Activated T-helper 1 cell treated with anti-CD3 and anti-CD28 coated beads, Interleukin-12 subunit alpha, Interleukin-12 subunit beta, Interleukin-2, Interleukin-4 antibody, amounts not matched to agents 30 ng/mL and 10 ng/mL and 1 ng/mL, durations not matched to agents 14 hours and 24 hours and 36 hours (primary cell): ENCODE data around the gene FREY1. TPM values are rescaled to one million over a fixed set of nuclear protein-coding genes. Genes with fewer than 3 reads are reported as not detected.
A peak's percentile ranks its signal among the peaks of the same experiment; 100 is the strongest.
"Not testable (repeated sequence)": the region's sequence is repeated elsewhere in the genome, so short reads cannot be mapped to it uniquely, and the experiment has no call there.

ENCODE experiments used
- DNase-seq: peaks from one replicate; pipeline ENCODE4 v3.0.0; 2021; ENCODE audit warnings: low spot score
- H3K27ac Mint-ChIP-seq: one replicate; pipeline ENCODE4 v1.8.0; 2021; ENCODE audit warnings: mild to moderate bottlenecking, mixed read lengths
- H3K27me3 Mint-ChIP-seq: one replicate; pipeline ENCODE4 v1.8.0; 2022; ENCODE audit warnings: mild to moderate bottlenecking, moderate library complexity, mixed read lengths; ENCODE audit not compliant: insufficient read depth
- H3K36me3 Mint-ChIP-seq: one replicate; pipeline ENCODE4 v1.8.0; 2021; ENCODE audit warnings: low read depth, mixed read lengths
- H3K4me1 Mint-ChIP-seq: one replicate; pipeline ENCODE4 v1.8.0; 2021; ENCODE audit warnings: low read depth, mixed read lengths
- H3K4me3 Mint-ChIP-seq: one replicate; pipeline ENCODE4 v1.8.0; 2021; ENCODE audit warnings: mild to moderate bottlenecking, moderate library complexity, mixed read lengths
- H3K9me3 Mint-ChIP-seq: one replicate; pipeline ENCODE4 v1.8.0; 2021; ENCODE audit warnings: mixed read lengths
- intact Hi-C: fragments of 100-400 bp; cut with micrococcal nuclease; formaldehyde crosslinking; loops from one replicate; pipeline ENCODE4 v1.15.1; 2024
- total RNA-seq: library from RNA; stranded (reverse); gene quantifications from 2 replicates; pipeline ENCODE4 v1.2.3, GENCODE V29; 2022

FREY1 gene
- total RNA-seq, 1 donor from 2014 or later: 1.9 TPM

DNA sequence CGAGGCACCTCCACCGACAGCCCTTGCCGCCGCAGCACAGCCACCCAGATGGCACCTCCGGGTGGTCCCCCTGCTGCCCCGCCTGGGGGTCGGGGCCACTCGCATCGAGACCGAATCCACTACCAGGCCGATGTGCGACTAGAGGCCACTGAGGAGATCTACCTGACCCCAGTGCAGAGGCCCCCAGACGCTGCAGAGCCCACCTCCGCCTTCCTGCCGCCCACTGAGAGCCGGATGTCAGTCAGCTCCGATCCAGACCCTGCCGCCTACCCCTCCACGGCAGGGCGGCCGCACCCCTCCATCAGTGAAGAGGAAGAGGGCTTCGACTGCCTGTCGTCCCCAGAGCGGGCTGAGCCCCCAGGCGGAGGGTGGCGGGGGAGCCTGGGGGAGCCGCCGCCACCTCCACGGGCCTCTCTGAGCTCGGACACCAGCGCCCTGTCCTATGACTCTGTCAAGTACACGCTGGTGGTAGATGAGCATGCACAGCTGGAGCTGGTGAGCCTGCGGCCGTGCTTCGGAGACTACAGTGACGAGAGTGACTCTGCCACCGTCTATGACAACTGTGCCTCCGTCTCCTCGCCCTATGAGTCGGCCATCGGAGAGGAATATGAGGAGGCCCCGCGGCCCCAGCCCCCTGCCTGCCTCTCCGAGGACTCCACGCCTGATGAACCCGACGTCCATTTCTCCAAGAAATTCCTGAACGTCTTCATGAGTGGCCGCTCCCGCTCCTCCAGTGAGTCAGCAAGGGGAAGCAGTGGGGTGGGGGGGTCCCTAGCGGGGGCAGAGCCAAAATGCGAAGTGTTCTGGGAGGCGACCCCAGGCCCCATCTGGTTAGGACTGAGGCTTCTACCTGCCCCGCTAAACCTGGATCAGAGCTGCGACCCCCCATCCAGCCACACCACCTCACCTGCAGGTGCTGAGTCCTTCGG lies 4.4 kb downstream of the FREY1 start:
- DNase-seq: no peak
- H3K27ac Mint-ChIP-seq: no peak overlapping the region
- H3K4me1 Mint-ChIP-seq: no peaks in the 10 kb centered on the region
- H3K27me3 Mint-ChIP-seq: peaks cover 24% of the 10 kb centered on the region
- intact Hi-C loops: no loop called here
- no peak overlapping the region for H3K4me3 Mint-ChIP-seq
- H3K36me3 Mint-ChIP-seq: no peaks in the 10 kb centered on the region
- no peaks in the 10 kb centered on the region for H3K9me3 Mint-ChIP-seq

DNA sequence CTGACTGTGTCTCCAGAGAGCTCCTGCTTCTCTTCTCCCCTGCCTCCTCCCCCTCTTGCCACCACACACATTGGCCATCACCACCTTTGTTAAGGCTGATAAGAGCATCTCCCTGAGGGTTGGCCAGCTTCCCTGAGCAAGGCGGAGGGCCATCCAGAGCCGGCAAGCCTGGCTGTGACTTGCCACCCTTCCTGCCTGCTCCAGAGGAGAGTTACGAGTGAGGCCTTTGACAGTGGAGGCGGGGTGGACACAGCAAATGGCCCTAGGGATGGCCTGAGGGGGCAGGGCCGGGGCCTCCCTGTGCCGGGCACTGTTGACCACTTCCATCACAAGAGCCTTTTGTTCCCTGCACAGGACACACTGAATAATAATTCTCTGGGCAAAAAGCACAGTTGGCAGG lies 5.4 kb downstream of the FREY1 start:
- H3K4me1 Mint-ChIP-seq: no peaks in the 10 kb centered on the region
- no peak overlapping the region for H3K27ac Mint-ChIP-seq
- no peak for DNase-seq
- H3K36me3 Mint-ChIP-seq: no peaks in the 10 kb centered on the region
- intact Hi-C loops: no loop called here
- peaks cover 24% of the 10 kb centered on the region for H3K27me3 Mint-ChIP-seq
- H3K9me3 Mint-ChIP-seq: no peaks in the 10 kb centered on the region
- no peak overlapping the region for H3K4me3 Mint-ChIP-seq

DNA sequence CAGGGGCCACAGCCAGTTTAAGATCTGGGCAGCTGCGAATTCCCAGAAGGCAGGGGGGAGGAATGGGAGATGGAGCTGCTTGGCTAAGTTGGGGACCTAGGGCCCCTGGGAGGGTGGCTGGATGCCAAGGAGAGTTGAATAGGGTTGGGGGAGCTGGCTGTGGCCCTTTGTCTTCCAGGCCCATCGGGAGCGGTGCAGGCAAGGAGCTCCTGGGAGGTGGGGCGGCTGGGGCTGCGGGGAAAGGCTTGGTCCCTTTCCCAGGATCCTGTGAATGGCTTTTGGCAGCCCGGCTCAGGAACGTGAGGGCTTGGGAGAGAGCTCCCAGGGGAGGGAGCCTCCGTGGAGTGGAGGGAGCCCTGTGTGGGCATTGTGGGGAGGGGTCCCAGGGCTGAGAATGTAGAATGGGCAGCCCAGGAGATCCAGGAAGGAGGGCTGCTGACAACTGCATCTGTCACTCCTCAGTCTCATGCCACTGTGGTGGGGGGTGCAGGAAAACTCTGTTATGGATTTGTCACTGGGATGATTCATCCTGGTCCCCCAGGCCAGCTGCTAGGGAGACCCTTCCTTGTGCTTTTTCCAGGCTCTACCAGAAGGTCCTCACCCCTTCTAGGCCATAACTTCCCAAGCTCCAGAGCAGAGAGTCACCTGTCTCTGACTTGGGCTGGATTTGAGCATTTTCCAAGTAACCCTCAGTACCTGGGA lies 6.0 kb downstream of the FREY1 start:
- Mint-ChIP-seq H3K4me1 (no peaks in the 10 kb centered on the region), H3K27me3 (peaks cover 28% of the 10 kb centered on the region), H3K36me3 (no peaks in the 10 kb centered on the region), H3K4me3 (peak overlapping the region; percentile 63), H3K27ac (no peak overlapping the region), H3K9me3 (no peaks in the 10 kb centered on the region)
- intact Hi-C loops: no loop called here
- DNase-seq: no peak

- H3K4me1 Mint-ChIP-seq, H3K9me3 Mint-ChIP-seq, H3K27ac Mint-ChIP-seq, DNase-seq, H3K36me3 Mint-ChIP-seq, intact Hi-C loops: not testable (repeated sequence)
- Mint-ChIP-seq H3K27me3 (peaks cover 30% of the 10 kb centered on the region), H3K4me3 (peak overlapping the region; percentile 63)
These were observed 6.8 kb downstream of the FREY1 start for GRCh38 chr11:45900175-45900800.

DNA sequence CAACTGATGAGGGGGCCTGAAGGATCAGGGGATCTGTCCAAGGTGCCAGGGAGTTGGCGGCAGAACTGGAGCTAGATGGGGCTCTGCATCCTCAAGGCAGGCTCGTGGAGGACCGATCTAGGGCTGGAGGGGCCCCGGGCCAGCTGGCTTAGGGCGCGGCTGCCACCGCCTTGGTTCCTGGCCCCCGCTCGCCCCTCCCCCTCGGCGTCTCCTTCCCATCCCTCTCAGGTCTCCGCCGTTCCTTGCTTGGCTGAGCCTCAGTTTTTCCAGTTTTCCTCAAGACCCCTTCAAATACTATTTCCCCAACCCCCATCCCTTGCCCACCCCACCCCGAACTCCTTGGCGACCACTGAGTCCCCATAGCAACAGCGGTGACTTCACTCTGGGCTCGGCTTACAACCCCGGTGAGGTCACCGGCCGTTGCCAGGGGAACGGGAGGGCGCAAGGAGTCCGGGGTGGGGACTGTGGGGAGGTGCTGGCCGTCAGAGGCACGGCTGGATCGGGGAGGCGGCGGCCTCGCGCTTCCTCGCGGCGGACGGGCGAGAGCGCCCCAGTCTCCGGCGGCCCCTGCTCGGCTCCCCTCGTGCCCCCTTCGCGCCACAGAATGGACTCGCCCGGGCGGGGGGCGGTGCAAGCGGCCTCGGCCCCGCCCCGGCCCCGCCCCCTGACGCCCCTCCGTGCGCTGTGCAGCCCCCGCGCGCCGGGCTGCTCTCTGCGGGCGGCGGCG lies 7.5 kb downstream of the FREY1 start:
- intact Hi-C loops: loop anchor here (1.0 kb wide), 4 partner anchors 14 to 94 kb away; partner anchors contain the start of genes CRY2, MAPK8IP1 and SLC35C1
- peaks cover 30% of the 10 kb centered on the region for H3K27me3 Mint-ChIP-seq
- no peaks in the 10 kb centered on the region for H3K4me1 Mint-ChIP-seq
- no peak overlapping the region for H3K27ac Mint-ChIP-seq
- H3K4me3 Mint-ChIP-seq: peak overlapping the region; percentile 42
- H3K36me3 Mint-ChIP-seq: no peaks in the 10 kb centered on the region
- DNase-seq: peak; percentile 66
- H3K9me3 Mint-ChIP-seq: no peaks in the 10 kb centered on the region

DNA sequence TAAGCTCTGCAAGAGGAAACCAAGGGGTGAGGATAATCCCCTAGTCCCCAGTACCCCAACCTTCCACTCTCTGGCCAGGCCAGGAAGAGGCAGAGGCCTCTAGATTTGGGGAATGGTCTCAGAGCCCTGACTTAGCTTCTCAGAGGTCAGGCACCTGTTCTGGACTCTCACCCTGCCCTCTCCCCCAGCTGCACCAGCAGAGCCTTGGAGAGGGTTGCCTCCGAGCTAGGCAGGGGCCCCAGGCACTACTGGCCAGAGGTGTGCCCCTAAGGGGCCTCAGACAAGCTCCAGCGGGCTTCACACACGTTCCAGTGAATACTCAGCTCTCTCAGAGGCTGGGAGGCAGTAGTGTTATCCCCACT lies 8.0 kb downstream of the FREY1 start:
- peaks cover 31% of the 10 kb centered on the region for H3K27me3 Mint-ChIP-seq
- no peaks in the 10 kb centered on the region for H3K4me1 Mint-ChIP-seq
- H3K36me3 Mint-ChIP-seq: no peaks in the 10 kb centered on the region
- no peaks in the 10 kb centered on the region for H3K9me3 Mint-ChIP-seq
- H3K4me3 Mint-ChIP-seq: peak overlapping the region; percentile 42
- intact Hi-C loops: loop anchor here (1.0 kb wide), 4 partner anchors 14 to 94 kb away; partner anchors contain the start of genes CRY2, MAPK8IP1 and SLC35C1
- H3K27ac Mint-ChIP-seq: no peak overlapping the region
- DNase-seq: no peak

DNA sequence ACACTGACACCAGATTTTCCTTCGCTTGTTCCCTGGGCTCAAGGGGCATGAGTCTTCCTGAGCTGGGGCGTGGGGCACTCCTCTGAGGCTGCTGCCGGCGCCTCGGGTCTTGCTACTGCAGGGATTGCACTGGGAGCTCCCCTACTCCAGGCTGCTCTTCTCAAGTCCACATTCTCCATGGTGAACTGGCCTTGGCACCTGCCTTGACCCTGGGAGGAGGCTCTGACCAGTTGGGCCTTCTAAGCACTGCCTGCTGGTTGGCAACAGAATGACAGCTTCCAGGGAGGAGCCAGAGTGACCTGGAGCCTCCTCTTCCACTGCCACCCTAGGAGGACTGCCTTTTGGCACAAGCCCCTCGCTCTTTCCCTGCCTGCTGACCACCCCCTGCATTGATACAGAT lies 9.5 kb downstream of the FREY1 start:
- Mint-ChIP-seq H3K4me1 (no peaks in the 10 kb centered on the region), H3K36me3 (no peaks in the 10 kb centered on the region), H3K27ac (no peak overlapping the region), H3K4me3 (no peak overlapping the region), H3K9me3 (no peaks in the 10 kb centered on the region), H3K27me3 (peaks cover 32% of the 10 kb centered on the region)
- intact Hi-C loops: no loop called here
- DNase-seq: no peak

- Mint-ChIP-seq H3K36me3 (no peaks in the 10 kb centered on the region), H3K27ac (no peak overlapping the region), H3K4me1 (no peaks in the 10 kb centered on the region), H3K4me3 (no peak overlapping the region), H3K9me3 (no peaks in the 10 kb centered on the region), H3K27me3 (peaks cover 30% of the 10 kb centered on the region)
- no peak for DNase-seq
- intact Hi-C loops: no loop called here
These were observed 10.6 kb downstream of the FREY1 start for GRCh38 chr11:45896422-45896984.

DNA sequence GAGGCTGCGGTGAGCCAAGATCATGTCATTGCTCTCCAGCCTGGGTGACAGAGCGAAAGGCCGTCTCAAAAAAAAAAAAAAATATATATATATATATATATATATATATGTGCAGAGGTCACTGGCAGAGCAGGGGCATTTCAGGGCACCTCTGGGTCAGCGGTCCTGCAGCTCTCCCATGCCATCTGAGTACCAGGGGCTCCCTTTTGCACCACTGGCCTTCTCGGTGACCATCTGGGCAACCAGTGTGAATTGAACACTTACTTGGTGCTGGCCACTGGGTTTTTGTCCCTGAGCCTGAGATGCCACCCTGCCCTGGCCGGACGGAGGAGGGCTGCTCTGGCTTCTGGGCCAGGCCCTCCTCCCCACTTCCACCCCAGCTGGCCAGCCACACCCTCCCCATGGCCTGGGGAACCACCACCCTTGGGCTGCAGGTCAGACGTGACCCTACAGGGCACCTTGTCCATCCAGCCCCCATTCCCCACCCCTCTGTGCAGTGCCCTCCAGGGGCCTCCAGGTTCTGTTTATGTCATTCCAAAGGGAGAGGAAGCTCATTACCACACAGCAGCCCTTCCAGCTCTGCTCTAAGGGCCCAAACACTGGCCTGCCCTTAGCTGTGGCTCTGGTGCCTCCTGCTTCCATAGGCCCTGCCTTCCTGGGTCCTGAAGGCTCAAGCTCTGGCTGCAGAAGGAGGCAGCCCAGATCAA lies 11.4 kb downstream of the FREY1 start:
- intact Hi-C loops: no loop called here
- Mint-ChIP-seq H3K27ac (no peak overlapping the region), H3K9me3 (no peaks in the 10 kb centered on the region), H3K27me3 (peaks cover 23% of the 10 kb centered on the region), H3K4me1 (no peaks in the 10 kb centered on the region), H3K36me3 (no peaks in the 10 kb centered on the region), H3K4me3 (no peak overlapping the region)
- no peak for DNase-seq

DNA sequence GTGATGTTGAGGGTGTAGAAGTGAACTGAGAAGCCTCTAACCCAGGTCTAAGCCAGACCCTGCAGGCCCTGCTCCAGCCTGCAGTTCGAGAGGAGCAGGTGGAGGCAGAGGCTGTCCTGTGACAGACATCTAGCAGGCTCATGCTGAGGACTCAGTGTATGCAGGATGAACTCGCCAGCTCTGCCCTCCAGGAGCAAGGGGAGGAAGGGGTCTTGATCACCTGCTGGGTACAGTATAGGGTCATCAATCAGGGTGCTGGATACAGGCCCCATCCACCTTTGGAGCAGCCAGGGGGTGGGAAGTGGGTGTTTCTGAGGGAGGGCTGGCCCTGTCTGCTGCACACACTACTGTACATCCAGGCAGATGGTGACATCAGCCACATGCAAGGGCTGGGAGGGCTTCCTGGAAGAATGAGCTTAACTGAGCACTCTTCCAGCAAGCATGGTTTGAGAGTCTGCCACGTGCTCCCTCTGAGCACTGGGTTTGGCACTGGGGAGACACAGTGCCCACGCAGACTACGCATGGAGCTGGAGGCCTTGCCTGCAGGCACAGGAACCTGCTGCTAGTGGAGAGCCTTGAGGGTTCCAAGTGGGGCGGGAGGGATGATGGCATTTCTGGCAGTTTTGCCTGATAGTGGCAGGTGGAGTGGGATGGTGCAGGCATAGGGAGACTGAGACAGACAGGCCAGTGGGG lies 12.4 kb downstream of the FREY1 start:
- Mint-ChIP-seq H3K9me3 (no peaks in the 10 kb centered on the region), H3K4me3 (no peak overlapping the region), H3K27ac (no peak overlapping the region), H3K4me1 (no peaks in the 10 kb centered on the region), H3K27me3 (peaks cover 24% of the 10 kb centered on the region), H3K36me3 (no peaks in the 10 kb centered on the region)
- DNase-seq: no peak
- intact Hi-C loops: no loop called here

- Mint-ChIP-seq H3K4me3 (no peak overlapping the region), H3K27me3 (peaks cover 18% of the 10 kb centered on the region), H3K4me1 (no peaks in the 10 kb centered on the region), H3K27ac (no peak overlapping the region), H3K36me3 (no peaks in the 10 kb centered on the region), H3K9me3 (no peaks in the 10 kb centered on the region)
- DNase-seq: no peak
- intact Hi-C loops: no loop called here
These were observed 14.2 kb downstream of the FREY1 start for GRCh38 chr11:45892856-45893255.
